Upper lobe of left lung (tissue), 4 donors: ENCODE measurements around the gene NAA11.

Experiments used
- CTCF ChIP-seq, 6 experiments: fragments of 450-650 bp in 4 of 6; fragments of 200-600 bp in 2 of 6; sonication (generic) in 2 of 6; IDR thresholded peaks; one replicate each; pipeline ENCODE4 v1.5.1; 2016 to 2019; ENCODE audit warnings: antibody characterized with exemption in 6 of 6
- EP300 ChIP-seq, 4 donors: sonication (generic); formaldehyde crosslinking; IDR thresholded peaks; one replicate each; pipeline ENCODE4 v1.5.1; 2017; ENCODE audit warnings: antibody characterized with exemption in 4 of 4, control low read depth in 2 of 4
- POLR2A ChIP-seq, 4 donors: fragments of 450-650 bp; IDR thresholded peaks; one replicate each; pipeline ENCODE4 v1.5.1; 2016 to 2017; ENCODE audit warnings: antibody characterized with exemption in 4 of 4, mild to moderate bottlenecking in 2 of 4
- POLR2AphosphoS5 ChIP-seq, 2 donors: sonication (generic); formaldehyde crosslinking; IDR thresholded peaks; one replicate each; pipeline ENCODE4 v1.5.1; 2017; ENCODE audit warnings: antibody characterized with exemption in 2 of 2

- TF ChIP-seq CTCF (IDR thresholded peaks at IDR 0.05) (no peak), POLR2A (IDR thresholded peaks at IDR 0.05) (no peak), POLR2AphosphoS5 (IDR thresholded peaks at IDR 0.05) (no peak), EP300 (IDR thresholded peaks at IDR 0.05) (no peak)
Measured at GRCh38 chr4:79272761-79273160, 53.1 kb downstream of the NAA11 start.
